GM21528 (cell line): ENCODE measurements around the gene CAB39.
A peak's percentile ranks its signal among the peaks of the same experiment; 100 is the strongest.

Source experiments
- ATAC-seq: cut with Tn5 transposase; IDR thresholded peaks from one replicate; pipeline ENCODE4 v1.9.1; 2021; ENCODE audit warnings: mild to moderate bottlenecking, moderate library complexity; ENCODE audit not compliant: unreplicated experiment, low FRiP score

The CAB39 gene

DNA sequence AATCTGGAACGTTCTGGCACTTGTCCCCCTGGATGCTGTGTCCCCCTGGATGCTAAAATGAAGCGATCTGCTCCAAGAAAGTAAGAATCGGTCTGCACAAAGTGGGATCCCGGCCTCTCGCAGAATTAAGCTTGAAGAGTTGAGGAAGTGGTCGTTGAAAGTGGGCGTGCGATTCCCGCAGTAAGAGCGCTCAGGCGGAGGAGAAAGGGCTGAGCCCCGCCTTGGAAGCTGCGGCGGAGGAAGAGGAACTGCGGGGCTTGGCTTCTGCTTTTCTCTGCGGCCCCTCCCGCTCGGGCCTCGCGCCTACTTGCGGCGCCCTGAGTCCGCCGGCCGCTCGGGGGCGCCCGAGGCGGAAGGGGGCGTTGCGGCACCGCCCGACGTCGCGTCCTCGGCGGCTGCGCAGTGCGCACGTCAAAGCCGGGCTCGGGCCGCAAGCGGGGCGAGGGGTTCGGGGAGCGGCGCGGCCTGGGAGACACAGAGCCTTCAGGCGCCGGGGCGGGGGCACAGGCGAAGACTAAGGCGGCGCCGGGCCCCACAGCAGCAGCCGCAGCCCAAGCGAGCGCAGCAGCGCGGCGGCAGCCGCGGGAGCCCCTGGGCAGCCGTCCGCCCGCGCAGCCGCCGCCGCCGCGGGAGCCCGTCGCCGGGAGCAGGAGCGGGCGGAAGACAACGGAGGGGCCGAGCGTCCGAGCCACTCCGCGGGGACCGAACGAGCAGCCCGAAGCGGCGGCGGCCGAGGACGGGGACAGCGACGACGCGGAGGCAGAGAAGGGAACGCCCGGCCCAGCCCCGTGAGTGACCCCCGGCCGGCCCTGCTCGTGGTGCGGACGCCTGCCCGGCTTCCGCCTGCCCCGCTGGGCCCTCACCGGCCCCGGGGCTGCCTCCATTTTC, at the start of gene CAB39:
TSS of gene CAB39 (plus strand) at position 400 of the 888 bp plus-strand sequence. CDS start 47,160 bp downstream, outside the sequence.
- peak; percentile 83 for ATAC-seq

DNA sequence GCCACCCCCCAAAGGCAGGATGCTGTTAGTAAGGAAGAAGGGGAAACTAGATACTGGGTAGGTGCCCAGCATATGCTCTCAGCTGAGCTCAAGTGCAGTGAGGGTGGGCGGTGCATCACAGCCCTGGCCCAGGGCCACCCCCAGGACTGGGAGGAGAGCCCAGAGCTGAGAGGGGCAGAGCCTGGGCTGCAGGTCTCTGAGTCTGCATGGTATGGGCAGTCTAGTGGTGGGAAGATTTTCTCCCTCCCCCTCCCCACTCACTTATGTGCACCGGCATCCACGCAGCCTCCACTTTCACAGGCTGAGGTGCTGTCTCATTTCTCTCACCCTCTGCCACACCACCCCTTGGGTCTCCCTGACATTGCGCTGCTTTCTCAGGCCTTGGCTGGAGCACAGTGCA, 48.5 kb upstream of the CAB39 start:
- no peak for ATAC-seq

DNA sequence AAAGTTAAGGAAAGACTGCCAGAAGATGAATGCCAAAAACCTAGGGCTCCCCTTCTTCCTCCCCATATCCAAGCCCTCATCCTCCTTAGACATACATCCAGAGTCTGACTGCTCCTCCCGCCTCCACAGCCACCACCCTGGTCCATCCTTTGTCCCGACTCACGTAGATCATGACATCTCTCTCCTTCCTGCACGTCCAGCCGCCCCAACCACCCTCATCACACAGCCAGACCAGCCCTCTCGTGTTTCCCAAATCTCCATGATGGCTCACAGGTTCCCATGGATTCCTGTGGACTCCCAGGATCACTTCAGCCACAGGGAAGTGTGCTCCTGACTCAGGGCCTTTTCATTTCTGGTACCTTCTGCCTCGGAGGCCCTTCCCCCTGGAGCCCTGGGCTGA, 47.8 kb upstream of the CAB39 start:
- ATAC-seq: no peak

DNA sequence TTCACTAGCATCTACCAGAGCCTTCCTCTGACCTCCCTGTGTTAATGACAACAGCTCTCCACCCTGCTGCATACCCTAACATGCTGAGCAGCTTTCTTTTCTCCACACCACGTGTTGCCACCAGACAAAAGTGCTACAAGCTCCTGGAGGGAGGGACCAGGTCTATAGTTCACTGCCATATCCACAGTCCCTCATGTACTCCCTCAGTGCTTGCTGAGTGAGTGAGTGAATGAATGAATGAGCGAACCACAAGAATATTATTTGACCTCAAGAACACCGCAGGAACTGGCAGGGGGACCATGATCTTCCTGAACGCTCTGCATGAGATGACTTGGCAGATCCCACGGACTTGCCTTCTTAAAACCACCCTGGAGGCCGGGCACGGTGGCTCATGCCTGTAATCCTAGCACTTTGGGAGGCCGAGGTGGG, 47.4 kb upstream of the CAB39 start:
- no peak for ATAC-seq

DNA sequence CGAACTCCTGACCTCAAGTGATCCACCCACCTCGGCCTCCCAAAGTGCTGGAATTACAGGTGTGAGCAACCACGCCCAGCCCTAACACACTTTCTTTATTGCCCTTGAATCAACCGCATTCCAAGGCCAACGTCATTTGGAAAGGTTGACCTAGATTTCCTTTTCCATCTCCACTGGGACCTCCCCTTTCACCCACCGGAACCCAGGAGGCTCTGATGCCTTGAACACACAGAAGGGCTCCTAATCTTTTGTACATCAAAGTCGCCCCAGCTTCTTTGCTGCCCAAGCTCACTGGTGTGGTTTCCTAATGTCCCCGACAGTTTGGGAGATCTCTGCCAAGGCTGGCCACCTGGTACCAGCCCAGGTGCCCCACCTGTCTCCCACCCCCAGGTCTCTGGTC, 46.2 kb upstream of the CAB39 start:
- ATAC-seq: no peak

GRCh38 chr2:230666885-230667712, 45.5 kb upstream of the CAB39 start:
- no peak for ATAC-seq

GRCh38 chr2:230668184-230668938, 44.3 kb upstream of the CAB39 start:
- peak; percentile 71 for ATAC-seq

- ATAC-seq: peak; percentile 43
Observed at GRCh38 chr2:230668939-230669303, 43.7 kb upstream of the CAB39 start.

DNA sequence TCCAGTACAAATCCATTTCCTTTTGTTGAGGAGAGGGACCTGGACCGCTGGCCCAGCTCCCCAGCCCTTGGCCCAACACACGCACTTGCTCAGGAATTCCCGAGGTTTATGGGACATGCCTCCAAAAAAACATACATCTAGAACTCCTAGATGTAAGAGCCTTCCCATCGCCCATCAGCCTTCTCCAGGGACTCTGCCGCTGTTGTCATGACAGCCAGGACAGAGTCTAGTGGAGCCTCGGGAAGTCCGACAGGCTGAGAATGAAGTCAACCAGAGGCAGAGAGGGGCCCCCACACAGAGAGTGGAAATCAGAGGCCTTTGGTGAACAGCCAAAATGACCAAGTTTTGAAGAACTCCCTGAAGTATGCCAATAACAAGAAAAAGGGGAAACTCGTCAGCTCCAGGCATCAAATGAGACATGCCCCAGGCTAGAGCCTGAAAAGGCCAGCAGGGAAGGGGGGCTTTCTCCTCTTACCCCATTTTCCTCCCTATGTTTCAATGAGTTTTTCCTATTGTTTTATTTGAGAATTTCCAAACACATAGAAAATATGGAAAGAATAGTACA, 43.2 kb upstream of the CAB39 start:
- ATAC-seq: no peak

DNA sequence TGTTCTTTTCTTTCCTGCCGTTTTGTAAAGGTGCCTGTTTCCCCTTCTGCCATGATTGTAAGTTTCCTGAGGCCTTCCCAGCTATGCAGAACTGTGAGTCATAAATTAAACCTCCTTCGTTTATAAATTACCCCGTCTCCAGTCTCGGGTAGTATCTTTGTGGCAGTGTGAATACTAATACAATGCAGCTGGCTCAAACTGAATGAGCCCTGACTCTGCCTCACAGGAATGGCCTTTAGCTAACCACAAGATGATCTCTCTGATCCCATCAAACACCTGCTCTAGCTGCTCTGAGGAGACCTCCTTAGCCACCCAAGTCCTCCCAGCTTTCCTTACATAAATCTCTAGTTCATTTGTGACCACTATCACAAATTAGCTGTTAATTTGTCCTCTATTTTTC, 41.5 kb upstream of the CAB39 start:
- no peak for ATAC-seq

DNA sequence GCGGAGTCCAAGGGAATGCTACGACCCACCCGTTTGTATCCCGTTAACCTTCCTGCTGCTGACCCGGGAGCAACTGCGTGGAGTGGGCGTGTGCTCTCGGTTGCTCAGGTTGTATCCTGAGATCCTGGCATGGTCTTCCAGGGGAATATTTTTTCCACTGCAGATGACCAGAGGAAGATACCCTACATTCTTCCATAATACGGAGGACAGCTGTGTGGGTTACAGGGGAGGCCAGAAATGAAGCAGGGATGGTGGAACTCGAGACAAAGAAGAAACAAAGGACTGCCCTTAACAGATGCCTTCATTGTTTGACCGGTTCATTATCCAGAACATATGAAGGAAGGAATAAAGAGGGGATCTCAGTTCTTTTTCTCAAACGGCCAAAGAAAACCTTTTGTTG, 39.8 kb upstream of the CAB39 start:
- ATAC-seq: no peak

- no peak for ATAC-seq
Observed at GRCh38 chr2:230674401-230674800, 38.2 kb upstream of the CAB39 start.

DNA sequence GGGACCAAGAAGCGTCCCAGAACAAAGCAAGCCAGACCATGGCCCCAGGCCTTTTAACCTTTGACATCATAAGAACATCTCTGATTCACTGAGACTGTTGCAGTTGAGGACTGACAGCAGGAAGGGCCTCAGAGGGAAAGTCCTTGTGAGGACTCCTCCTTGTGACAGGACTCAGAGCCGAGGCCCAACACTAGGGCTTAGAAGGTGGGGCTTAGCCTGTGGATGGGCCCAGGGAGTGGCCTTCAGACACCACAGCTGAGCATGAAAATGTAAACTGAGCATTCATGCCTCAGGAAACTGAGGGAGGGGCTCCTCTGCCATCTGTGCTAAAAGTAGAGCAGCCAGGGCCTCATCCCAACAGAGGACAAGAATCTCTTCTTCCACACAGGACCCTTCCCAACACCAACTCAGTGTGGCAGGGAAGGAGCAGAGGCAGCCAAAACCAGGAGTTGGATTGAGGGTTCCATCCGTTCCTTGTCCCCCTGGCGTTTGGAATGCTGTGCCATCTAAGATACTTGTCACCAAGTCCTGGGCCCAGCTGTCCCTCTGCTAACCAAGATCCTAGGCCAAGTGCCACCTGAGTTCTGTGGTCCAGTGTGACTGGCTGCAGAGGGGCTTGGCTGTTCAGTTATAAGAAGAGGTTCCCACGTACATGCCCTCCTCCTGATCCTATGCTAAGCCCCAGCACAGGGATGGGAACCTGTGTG, 37.5 kb upstream of the CAB39 start:
- ATAC-seq: no peak

GRCh38 chr2:230676546-230676945, 36.1 kb upstream of the CAB39 start:
- no peak for ATAC-seq

GRCh38 chr2:230677201-230677946, 35.3 kb upstream of the CAB39 start:
- ATAC-seq: no peak

GRCh38 chr2:230678018-230678417, 34.6 kb upstream of the CAB39 start:
- no peak for ATAC-seq

- no peak for ATAC-seq
Observed at GRCh38 chr2:230678451-230678850, 34.2 kb upstream of the CAB39 start.

DNA sequence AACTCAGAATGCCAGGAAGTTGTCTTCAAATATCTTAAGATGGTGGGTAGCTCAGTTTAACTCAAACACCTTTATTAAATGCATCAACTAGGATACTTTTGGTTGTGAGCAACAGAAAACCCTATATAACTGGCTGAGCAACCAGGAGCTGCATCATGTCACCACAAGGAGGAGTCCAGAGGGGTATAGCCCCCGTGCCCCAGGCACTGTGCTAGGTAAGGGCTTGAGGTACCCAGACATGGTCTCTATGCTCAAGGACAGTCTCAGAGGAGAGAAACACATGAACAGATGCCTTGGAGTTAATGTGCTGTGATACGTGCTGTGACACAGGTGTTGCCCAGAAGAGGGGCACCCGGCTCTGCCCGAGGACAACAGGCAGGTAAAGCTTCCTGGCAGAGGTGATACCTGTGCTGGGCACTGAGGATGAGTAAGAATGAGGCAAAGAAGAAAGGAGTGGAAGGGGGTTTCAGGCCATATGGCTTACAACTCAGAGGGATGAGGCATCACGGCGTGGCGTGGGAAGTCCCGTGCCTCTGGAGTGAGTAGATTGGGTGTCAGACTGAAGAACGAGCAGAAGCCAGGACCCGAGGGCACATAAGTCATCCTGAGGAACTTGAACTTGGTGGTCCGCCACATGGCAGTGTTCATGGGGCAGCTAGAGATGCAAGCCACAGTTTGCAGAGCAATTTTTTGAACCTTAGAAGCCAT, 32.0 kb upstream of the CAB39 start:
- ATAC-seq: no peak

GRCh38 chr2:230681171-230681545, 31.5 kb upstream of the CAB39 start:
- ATAC-seq: no peak
